Activated T-helper 1 cell treated with anti-CD3 and anti-CD28 coated beads, Interleukin-12 subunit alpha, Interleukin-12 subunit beta, Interleukin-2, Interleukin-4 antibody, amounts not matched to agents 30 ng/mL and 10 ng/mL and 1 ng/mL, durations not matched to agents 14 hours and 24 hours and 36 hours (primary cell): ENCODE data around the gene NTRK3. TPM values are rescaled to one million over a fixed set of nuclear protein-coding genes. Genes with fewer than 3 reads are reported as not detected.

Experiments
- DNase-seq: peaks from one replicate; pipeline ENCODE4 v3.0.0; 2021; ENCODE audit warnings: low spot score
- H3K27ac Mint-ChIP-seq: one replicate; pipeline ENCODE4 v1.8.0; 2021; ENCODE audit warnings: mild to moderate bottlenecking, mixed read lengths
- H3K27me3 Mint-ChIP-seq: one replicate; pipeline ENCODE4 v1.8.0; 2022; ENCODE audit warnings: mild to moderate bottlenecking, moderate library complexity, mixed read lengths; ENCODE audit not compliant: insufficient read depth
- H3K36me3 Mint-ChIP-seq: one replicate; pipeline ENCODE4 v1.8.0; 2021; ENCODE audit warnings: low read depth, mixed read lengths
- H3K4me1 Mint-ChIP-seq: one replicate; pipeline ENCODE4 v1.8.0; 2021; ENCODE audit warnings: low read depth, mixed read lengths
- H3K4me3 Mint-ChIP-seq: one replicate; pipeline ENCODE4 v1.8.0; 2021; ENCODE audit warnings: mild to moderate bottlenecking, moderate library complexity, mixed read lengths
- H3K9me3 Mint-ChIP-seq: one replicate; pipeline ENCODE4 v1.8.0; 2021; ENCODE audit warnings: mixed read lengths
- intact Hi-C: fragments of 100-400 bp; cut with micrococcal nuclease; formaldehyde crosslinking; loops from one replicate; pipeline ENCODE4 v1.15.1; 2024
- total RNA-seq: library from RNA; stranded (reverse); gene quantifications from 2 replicates; pipeline ENCODE4 v1.2.3, GENCODE V29; 2022

The NTRK3 gene
- total RNA-seq, 1 donor from 2014 or later: 0.29 TPM

GRCh38 chr15:88209111-88209510 lies 47.4 kb downstream of the NTRK3 start:
- Mint-ChIP-seq H3K36me3 (no peaks in the 10 kb centered on the region), H3K9me3 (no peaks in the 10 kb centered on the region), H3K4me1 (no peaks in the 10 kb centered on the region), H3K27me3 (peaks cover 10% of the 10 kb centered on the region), H3K4me3 (no peak overlapping the region), H3K27ac (no peak overlapping the region)
- DNase-seq: no peak
- intact Hi-C loops: no loop called here

GRCh38 chr15:88208396-88208795 lies 48.1 kb downstream of the NTRK3 start:
- no peak for DNase-seq
- H3K36me3 Mint-ChIP-seq: no peaks in the 10 kb centered on the region

GRCh38 chr15:88207565-88207964 lies 49.0 kb downstream of the NTRK3 start:
- Mint-ChIP-seq H3K27me3 (peaks cover 10% of the 10 kb centered on the region), H3K27ac (no peak overlapping the region), H3K4me3 (no peak overlapping the region), H3K4me1 (no peaks in the 10 kb centered on the region), H3K9me3 (no peaks in the 10 kb centered on the region), H3K36me3 (no peaks in the 10 kb centered on the region)
- intact Hi-C loops: no loop called here
- no peak for DNase-seq

More at GRCh38 chr15:88208396-88208795, 48.1 kb downstream of the NTRK3 start:
- Mint-ChIP-seq H3K27ac (no peak overlapping the region), H3K4me1 (no peaks in the 10 kb centered on the region), H3K27me3 (peaks cover 10% of the 10 kb centered on the region), H3K9me3 (no peaks in the 10 kb centered on the region), H3K4me3 (no peak overlapping the region)
- intact Hi-C loops: no loop called here

- intact Hi-C loops: no loop called here
- no peak overlapping the region for H3K4me3 Mint-ChIP-seq
- H3K4me1 Mint-ChIP-seq: no peaks in the 10 kb centered on the region
- no peak overlapping the region for H3K27ac Mint-ChIP-seq
- H3K36me3 Mint-ChIP-seq: no peaks in the 10 kb centered on the region
- peaks cover 9% of the 10 kb centered on the region for H3K27me3 Mint-ChIP-seq
- DNase-seq: no peak
- no peaks in the 10 kb centered on the region for H3K9me3 Mint-ChIP-seq
Measured at GRCh38 chr15:88204584-88204983, 52.0 kb downstream of the NTRK3 start.

- H3K9me3 Mint-ChIP-seq: no peaks in the 10 kb centered on the region
- no peaks in the 10 kb centered on the region for H3K4me1 Mint-ChIP-seq
- no peak overlapping the region for H3K4me3 Mint-ChIP-seq
- intact Hi-C loops: no loop called here
- no peak for DNase-seq
- no peaks in the 10 kb centered on the region for H3K27me3 Mint-ChIP-seq
- no peaks in the 10 kb centered on the region for H3K36me3 Mint-ChIP-seq
- H3K27ac Mint-ChIP-seq: no peak overlapping the region
Measured at GRCh38 chr15:88202231-88202630, 54.3 kb downstream of the NTRK3 start.

- intact Hi-C loops: no loop called here
- Mint-ChIP-seq H3K4me3 (no peak overlapping the region), H3K27ac (no peak overlapping the region), H3K36me3 (no peaks in the 10 kb centered on the region), H3K4me1 (no peaks in the 10 kb centered on the region), H3K9me3 (no peaks in the 10 kb centered on the region), H3K27me3 (peaks cover 3% of the 10 kb centered on the region)
- no peak for DNase-seq
Measured at GRCh38 chr15:88201207-88201606, 55.3 kb downstream of the NTRK3 start.

GRCh38 chr15:88196961-88197360 lies 59.6 kb downstream of the NTRK3 start:
- H3K9me3 Mint-ChIP-seq: no peaks in the 10 kb centered on the region
- intact Hi-C loops: no loop called here
- H3K4me3 Mint-ChIP-seq: no peak overlapping the region
- H3K4me1 Mint-ChIP-seq: no peaks in the 10 kb centered on the region
- no peak overlapping the region for H3K27ac Mint-ChIP-seq
- peaks cover 3% of the 10 kb centered on the region for H3K27me3 Mint-ChIP-seq
- no peaks in the 10 kb centered on the region for H3K36me3 Mint-ChIP-seq
- no peak for DNase-seq

GRCh38 chr15:88194162-88194561 lies 62.4 kb downstream of the NTRK3 start:
- Mint-ChIP-seq H3K36me3 (no peaks in the 10 kb centered on the region), H3K4me1 (no peaks in the 10 kb centered on the region), H3K27ac (no peak overlapping the region), H3K9me3 (no peaks in the 10 kb centered on the region), H3K27me3 (peaks cover 3% of the 10 kb centered on the region), H3K4me3 (no peak overlapping the region)
- intact Hi-C loops: no loop called here
- no peak for DNase-seq

GRCh38 chr15:88193415-88193814 lies 63.1 kb downstream of the NTRK3 start:
- intact Hi-C loops: no loop called here
- Mint-ChIP-seq H3K27me3 (peaks cover 3% of the 10 kb centered on the region), H3K4me1 (no peaks in the 10 kb centered on the region), H3K27ac (no peak overlapping the region), H3K9me3 (no peaks in the 10 kb centered on the region), H3K36me3 (no peaks in the 10 kb centered on the region), H3K4me3 (no peak overlapping the region)
- DNase-seq: no peak

- no peak overlapping the region for H3K27ac Mint-ChIP-seq
- H3K4me1 Mint-ChIP-seq: no peaks in the 10 kb centered on the region
- peaks cover 2% of the 10 kb centered on the region for H3K27me3 Mint-ChIP-seq
- intact Hi-C loops: no loop called here
- H3K36me3 Mint-ChIP-seq: no peaks in the 10 kb centered on the region
- DNase-seq: no peak
- no peaks in the 10 kb centered on the region for H3K9me3 Mint-ChIP-seq
- H3K4me3 Mint-ChIP-seq: no peak overlapping the region
Measured at GRCh38 chr15:88191812-88192165, 64.8 kb downstream of the NTRK3 start.

GRCh38 chr15:88190232-88190631 lies 66.3 kb downstream of the NTRK3 start:
- no peaks in the 10 kb centered on the region for H3K27me3 Mint-ChIP-seq
- H3K4me1 Mint-ChIP-seq: no peaks in the 10 kb centered on the region
- intact Hi-C loops: no loop called here
- H3K27ac Mint-ChIP-seq: no peak overlapping the region
- no peak overlapping the region for H3K4me3 Mint-ChIP-seq
- DNase-seq: no peak
- H3K36me3 Mint-ChIP-seq: no peaks in the 10 kb centered on the region
- H3K9me3 Mint-ChIP-seq: no peaks in the 10 kb centered on the region

- no peak for DNase-seq
- no peaks in the 10 kb centered on the region for H3K4me1 Mint-ChIP-seq
- no peak overlapping the region for H3K27ac Mint-ChIP-seq
- H3K36me3 Mint-ChIP-seq: no peaks in the 10 kb centered on the region
- H3K27me3 Mint-ChIP-seq: no peaks in the 10 kb centered on the region
- H3K4me3 Mint-ChIP-seq: no peak overlapping the region
- no peaks in the 10 kb centered on the region for H3K9me3 Mint-ChIP-seq
- intact Hi-C loops: no loop called here
Measured at GRCh38 chr15:88188300-88188699, 68.2 kb downstream of the NTRK3 start.

- Mint-ChIP-seq H3K4me3 (no peak overlapping the region), H3K36me3 (no peaks in the 10 kb centered on the region), H3K27me3 (no peaks in the 10 kb centered on the region), H3K27ac (no peak overlapping the region), H3K9me3 (no peaks in the 10 kb centered on the region), H3K4me1 (no peaks in the 10 kb centered on the region)
- intact Hi-C loops: no loop called here
- DNase-seq: no peak
Measured at GRCh38 chr15:88187195-88187594, 69.3 kb downstream of the NTRK3 start.

GRCh38 chr15:88185584-88185983 lies 71.0 kb downstream of the NTRK3 start:
- Mint-ChIP-seq H3K4me1 (no peaks in the 10 kb centered on the region), H3K9me3 (no peaks in the 10 kb centered on the region), H3K27ac (no peak overlapping the region), H3K27me3 (no peaks in the 10 kb centered on the region), H3K36me3 (no peaks in the 10 kb centered on the region), H3K4me3 (no peak overlapping the region)
- DNase-seq: no peak
- intact Hi-C loops: no loop called here
